GM18507 (cell line): ENCODE measurements around the gene ARFGAP2.
"Not testable (repeated sequence)": the region's sequence is repeated elsewhere in the genome, so short reads cannot be mapped to it uniquely, and the experiment has no call there.

Source experiments
- DNase-seq: peaks from one replicate; pipeline ENCODE4 v3.0.0; 2011; ENCODE audit warnings: low read depth; ENCODE audit not compliant: insufficient read length; ENCODE audit errors: extremely low spot score
- FAIRE-seq: peaks from 2 replicates; lab custom pipeline; 2011; peaks lifted over from hg19 to GRCh38; lab: Jason Lieb, UNC

The ARFGAP2 gene

DNA sequence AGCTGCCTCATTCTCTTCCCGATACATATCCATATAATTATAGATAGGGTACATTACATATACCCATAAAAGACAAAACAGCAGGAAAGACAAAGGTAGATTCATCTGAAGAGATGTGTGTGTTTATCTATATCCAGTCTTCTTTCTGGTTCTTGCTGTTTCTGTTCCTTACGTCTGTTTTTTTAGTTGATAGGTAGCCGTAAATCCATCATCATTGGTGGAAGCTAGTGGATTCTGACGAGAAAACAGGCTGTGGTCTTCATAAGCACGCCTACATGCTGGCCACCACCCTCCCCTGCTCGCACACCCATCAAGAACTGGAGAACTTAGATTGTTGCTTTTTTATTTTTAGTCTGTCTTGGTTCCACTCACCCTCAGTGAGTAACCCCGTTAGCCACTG is 51.6 kb downstream of the ARFGAP2 start:
- no peak for FAIRE-seq

DNA sequence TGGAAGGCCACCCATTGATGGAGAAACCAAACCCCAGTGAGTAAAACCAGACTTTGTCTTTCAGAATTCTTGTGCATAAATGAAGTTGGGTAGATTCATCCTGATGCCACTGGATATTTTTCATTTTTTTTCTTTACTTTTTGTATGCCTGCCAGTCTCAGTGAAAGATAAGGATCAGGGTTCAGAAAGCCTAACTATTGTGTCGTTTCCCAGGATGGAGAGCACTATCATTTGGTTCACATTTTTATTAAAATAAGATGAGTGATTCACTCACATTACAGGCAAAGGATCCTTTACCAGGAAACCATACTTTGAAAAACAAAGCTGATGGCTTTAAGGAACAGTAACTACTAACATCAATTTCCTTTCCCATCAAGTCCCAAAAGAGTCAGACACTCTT is 52.0 kb downstream of the ARFGAP2 start:
- no peak for FAIRE-seq

More for the DNA sequence above, 51.6 kb downstream of the ARFGAP2 start:
- no peak for DNase-seq

DNA sequence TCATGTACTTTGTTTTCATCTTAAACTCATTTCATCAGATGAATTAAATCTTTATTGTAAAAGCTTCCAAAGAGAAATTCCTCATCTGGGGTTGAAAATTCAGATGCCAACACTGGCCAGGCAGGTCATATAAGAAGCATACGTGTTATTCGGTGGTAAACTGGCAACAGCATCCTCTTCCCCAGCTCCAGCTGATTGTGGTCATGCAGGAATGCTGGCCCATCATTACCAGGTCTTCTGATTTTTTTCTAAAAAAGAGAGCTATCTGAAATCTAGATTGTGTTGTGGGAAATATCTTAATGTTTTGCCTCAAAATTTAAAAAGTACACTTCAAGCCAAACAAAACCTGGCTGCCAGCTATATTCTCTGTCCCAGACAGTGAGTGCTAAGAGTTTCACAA is 53.6 kb downstream of the ARFGAP2 start:
- FAIRE-seq (no peak), DNase-seq (no peak)

More for the DNA sequence above, 52.0 kb downstream of the ARFGAP2 start:
- DNase-seq, result no peak

DNA sequence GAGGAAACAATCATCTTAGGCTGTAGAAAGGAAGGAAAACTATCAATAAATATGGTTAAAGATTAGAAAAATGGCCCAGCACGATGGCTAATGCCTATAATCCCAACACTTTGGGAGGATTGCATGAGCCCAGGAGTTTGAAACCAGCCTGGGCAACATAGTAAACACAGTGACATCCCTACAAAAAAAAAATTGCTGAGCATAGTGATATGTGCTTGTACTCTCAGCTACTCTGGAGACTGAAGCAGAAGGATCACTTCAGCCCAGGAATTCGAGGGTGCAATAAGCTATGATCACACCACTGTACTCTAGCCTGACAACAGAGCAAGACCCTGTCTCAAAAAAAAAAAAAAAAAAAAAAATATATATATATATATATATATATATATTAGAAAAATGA is 54.9 kb downstream of the ARFGAP2 start:
- no peak for FAIRE-seq

DNA sequence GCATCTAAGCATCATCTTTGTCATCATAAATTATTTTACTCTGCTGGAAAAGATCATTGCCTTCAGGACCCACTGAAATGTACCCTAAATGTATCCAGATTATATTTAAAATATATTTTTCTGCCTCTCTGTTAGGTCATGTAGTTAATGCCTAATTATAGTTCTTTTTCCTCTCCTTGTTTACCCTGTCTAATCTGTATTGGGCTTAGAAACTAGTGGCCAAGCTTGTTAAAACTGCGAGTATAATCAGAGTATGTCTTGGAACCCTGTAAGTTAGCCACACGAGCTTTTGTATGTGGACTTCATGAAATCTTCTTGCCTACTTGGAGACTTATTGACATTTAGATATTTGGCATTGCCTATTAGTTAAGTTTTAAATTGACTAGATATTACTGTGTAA is 55.6 kb downstream of the ARFGAP2 start:
- FAIRE-seq (no peak), DNase-seq (no peak)

More for the DNA sequence above, 54.9 kb downstream of the ARFGAP2 start:
- no peak for DNase-seq

DNA sequence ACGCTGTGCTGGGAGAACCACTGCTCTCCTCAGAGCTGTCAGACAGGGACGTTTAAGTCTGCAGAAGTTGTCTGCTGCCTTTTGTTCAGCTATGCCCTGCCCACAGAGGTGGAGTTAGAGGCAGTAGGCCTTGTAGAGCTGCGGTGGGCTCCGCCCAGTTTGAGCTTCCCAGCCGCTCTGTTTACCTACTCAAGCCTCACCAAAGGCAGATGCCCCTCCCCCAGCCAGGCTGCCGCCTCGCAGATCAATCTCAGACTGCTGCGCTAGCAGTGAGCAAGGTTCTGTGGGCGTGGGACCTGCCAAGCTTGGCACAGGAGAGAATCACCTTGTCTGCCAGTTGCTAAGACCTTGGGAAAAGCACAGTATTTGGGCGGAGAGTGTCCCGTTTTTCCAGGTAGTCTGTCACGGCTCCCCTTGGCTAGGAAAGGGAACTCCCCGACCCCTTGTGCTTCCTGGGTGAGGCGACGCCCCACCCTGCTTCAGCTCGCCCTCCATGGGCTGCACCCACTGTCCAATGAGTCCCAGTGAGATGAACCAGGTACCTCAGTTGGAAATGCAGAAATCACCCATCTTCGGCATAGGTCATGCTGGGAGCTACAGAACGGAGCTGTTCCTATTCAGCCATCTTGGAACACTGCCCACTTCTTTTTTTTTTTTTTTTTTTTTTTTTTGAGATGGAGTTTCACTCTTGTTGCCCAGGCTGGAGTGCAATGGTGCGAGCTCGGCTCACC is 57.6 kb downstream of the ARFGAP2 start:
- DNase-seq, FAIRE-seq: not testable (repeated sequence)
